Karpas-422 (cell line): ENCODE results near the gene PPA1. TPM values are rescaled to one million over a fixed set of nuclear protein-coding genes. Genes with fewer than 3 reads are reported as not detected.
"Not testable (repeated sequence)": the region's sequence is repeated elsewhere in the genome, so short reads cannot be mapped to it uniquely, and the experiment has no call there.

Source experiments
- DNase-seq: peaks from one replicate; pipeline ENCODE4 v3.0.0-alpha.2; 2015
- H2AFZ ChIP-seq: fragments of 200-600 bp; sonication (generic); 2 replicates; pipeline ENCODE4 v1.6.1; 2014; ENCODE audit warnings: antibody characterized with exemption, low read length, mixed read lengths
- H3K27ac ChIP-seq: fragments of 200-600 bp; sonication (generic); 2 replicates; pipeline ENCODE4 v1.5.1; 2014; ENCODE audit warnings: mild to moderate bottlenecking, low read length, moderate library complexity
- H3K27me3 ChIP-seq: fragments of 200-600 bp; sonication (generic); 2 replicates; pipeline ENCODE4 v1.6.1; 2014; ENCODE audit warnings: low read length, mixed read lengths
- H3K36me3 ChIP-seq: fragments of 200-600 bp; sonication (generic); 2 replicates; pipeline ENCODE4 v1.6.1; 2014; ENCODE audit warnings: low read length, mixed read lengths; ENCODE audit not compliant: insufficient read depth
- H3K4me1 ChIP-seq: fragments of 200-600 bp; sonication (generic); 2 replicates; pipeline ENCODE4 v1.6.1; 2014; ENCODE audit warnings: mild to moderate bottlenecking, low read length, mixed read lengths
- H3K4me2 ChIP-seq: fragments of 200-600 bp; sonication (generic); 2 replicates; pipeline ENCODE4 v1.6.1; 2014; ENCODE audit warnings: low read length, low read depth, mild to moderate bottlenecking; ENCODE audit not compliant: poor library complexity, severe bottlenecking
- H3K4me3 ChIP-seq: fragments of 200-600 bp; sonication (generic); 2 replicates; pipeline ENCODE4 v1.5.1; 2014; ENCODE audit warnings: mild to moderate bottlenecking, antibody characterized with exemption, low read length, mixed read lengths
- H3K79me2 ChIP-seq: fragments of 200-600 bp; sonication (generic); 2 replicates; pipeline ENCODE4 v1.6.1; 2014; ENCODE audit warnings: mild to moderate bottlenecking, low read length, mixed read lengths
- H3K9ac ChIP-seq: fragments of 200-600 bp; sonication (generic); 2 replicates; pipeline ENCODE4 v1.6.0; 2014; ENCODE audit warnings: low read length
- H3K9me2 ChIP-seq: fragments of 200-600 bp; sonication (generic), shearing (Covaris generic); replicated peaks from 2 replicates; pipeline ENCODE4 v1.6.0; 2014; ENCODE audit warnings: mild to moderate bottlenecking, low read length, moderate library complexity; ENCODE audit not compliant: insufficient read depth
- H3K9me3 ChIP-seq: fragments of 300-700, 200-600 bp; sonication (generic); 2 replicates; pipeline ENCODE4 v1.6.1; 2014; ENCODE audit warnings: low read length, mixed read lengths
- H4K20me1 ChIP-seq: fragments of 200-600 bp; sonication (generic); 2 replicates; pipeline ENCODE4 v1.6.1; 2014; ENCODE audit warnings: mild to moderate bottlenecking, antibody characterized with exemption, low read length, low read depth; ENCODE audit not compliant: insufficient read depth
- total RNA-seq: library from RNA; depleted of rRNA; stranded (reverse); fragments of >200 nt; shearing (Covaris generic); gene quantifications from 2 replicates; pipeline ENCODE4 v1.2.3, GENCODE V29; 2014; ENCODE audit warnings: low replicate concordance

Gene PPA1
- total RNA-seq, 1 experiment from 2014 or later, result 560 TPM

- H3K4me2 ChIP-seq, result no peak overlapping the region
- 0 out of 2 replicates have a peak, but pooled peaks cover 3% of the 10 kb centered on the region for H3K36me3 ChIP-seq
- H3K4me3 ChIP-seq, result no peak overlapping the region
- peaks cover 15% of the 10 kb centered on the region for H3K4me1 ChIP-seq
- H3K27ac ChIP-seq, result no peak overlapping the region
- no peak for DNase-seq
- H3K9me3 ChIP-seq, result peaks cover 11% of the 10 kb centered on the region
- no peak overlapping the region for H2AFZ ChIP-seq
- H3K9me2 ChIP-seq, result no peaks in the 10 kb centered on the region
- H4K20me1 ChIP-seq, result no peaks in the 10 kb centered on the region
- no peaks in the 10 kb centered on the region for H3K27me3 ChIP-seq
- no peak overlapping the region for H3K9ac ChIP-seq
- no peaks in the 10 kb centered on the region for H3K79me2 ChIP-seq
These were observed 27.0 kb upstream of the PPA1 start for GRCh38 chr10:70260259-70260658.

- Histone ChIP-seq H3K4me3 (no peak overlapping the region), H3K9ac (no peak overlapping the region), H3K79me2 (no peaks in the 10 kb centered on the region), H2AFZ (no peak overlapping the region), H3K36me3 (0 out of 2 replicates have a peak, but pooled peaks cover 3% of the 10 kb centered on the region), H3K4me1 (peaks cover 6% of the 10 kb centered on the region), H3K27me3 (no peaks in the 10 kb centered on the region), H3K9me3 (peaks cover 11% of the 10 kb centered on the region), H3K9me2 (no peaks in the 10 kb centered on the region), H4K20me1 (no peaks in the 10 kb centered on the region), H3K27ac (no peak overlapping the region), H3K4me2 (no peak overlapping the region)
- DNase-seq, result no peak
These were observed 25.0 kb upstream of the PPA1 start for GRCh38 chr10:70258216-70258615.

GRCh38 chr10:70257816-70258215, 24.6 kb upstream of the PPA1 start:
- H3K27ac ChIP-seq, H3K27me3 ChIP-seq, H4K20me1 ChIP-seq, H3K9me2 ChIP-seq, H3K9ac ChIP-seq, H3K79me2 ChIP-seq, H3K4me2 ChIP-seq, H3K4me1 ChIP-seq, H3K36me3 ChIP-seq, H2AFZ ChIP-seq, H3K4me3 ChIP-seq, DNase-seq: not testable (repeated sequence)
- peaks cover 11% of the 10 kb centered on the region for H3K9me3 ChIP-seq

GRCh38 chr10:70256463-70256862, 23.2 kb upstream of the PPA1 start:
- H4K20me1 ChIP-seq, result no peaks in the 10 kb centered on the region
- no peak overlapping the region for H2AFZ ChIP-seq
- no peak overlapping the region for H3K4me3 ChIP-seq
- no peak overlapping the region for H3K9ac ChIP-seq
- H3K9me3 ChIP-seq, result peaks cover 9% of the 10 kb centered on the region
- peaks cover 6% of the 10 kb centered on the region for H3K4me1 ChIP-seq
- no peaks in the 10 kb centered on the region for H3K27me3 ChIP-seq
- no peak overlapping the region for H3K27ac ChIP-seq
- H3K36me3 ChIP-seq, result 0 out of 2 replicates have a peak, but pooled peaks cover 3% of the 10 kb centered on the region
- no peak for DNase-seq
- no peak overlapping the region for H3K4me2 ChIP-seq
- H3K79me2 ChIP-seq, result no peaks in the 10 kb centered on the region
- H3K9me2 ChIP-seq, result no peaks in the 10 kb centered on the region

GRCh38 chr10:70255329-70256299, 22.4 kb upstream of the PPA1 start:
- no peak for DNase-seq
- H3K4me1 ChIP-seq, result peaks cover 6% of the 10 kb centered on the region
- no peak overlapping the region for H2AFZ ChIP-seq
- no peak overlapping the region for H3K27ac ChIP-seq
- no peak overlapping the region for H3K4me2 ChIP-seq
- H3K4me3 ChIP-seq, result no peak overlapping the region
- H3K36me3 ChIP-seq, result no peaks in the 10 kb centered on the region
- H4K20me1 ChIP-seq, result no peaks in the 10 kb centered on the region
- H3K9me2 ChIP-seq, result no peaks in the 10 kb centered on the region
- no peak overlapping the region for H3K9ac ChIP-seq
- H3K9me3 ChIP-seq, result peaks cover 2% of the 10 kb centered on the region
- H3K27me3 ChIP-seq, result no peaks in the 10 kb centered on the region
- no peaks in the 10 kb centered on the region for H3K79me2 ChIP-seq

GRCh38 chr10:70254778-70255328, 21.6 kb upstream of the PPA1 start:
- 0 out of 2 replicates have a peak, but pooled peaks cover 3% of the 10 kb centered on the region for H3K27me3 ChIP-seq
- H3K9me3 ChIP-seq, result no peaks in the 10 kb centered on the region
- H3K27ac ChIP-seq, result no peak overlapping the region
- no peak overlapping the region for H2AFZ ChIP-seq
- H3K79me2 ChIP-seq, result no peaks in the 10 kb centered on the region
- no peak overlapping the region for H3K4me2 ChIP-seq
- no peaks in the 10 kb centered on the region for H4K20me1 ChIP-seq
- H3K9me2 ChIP-seq, result no peaks in the 10 kb centered on the region
- no peak overlapping the region for H3K9ac ChIP-seq
- H3K4me3 ChIP-seq, result no peak overlapping the region
- H3K4me1 ChIP-seq, result peaks cover 6% of the 10 kb centered on the region
- DNase-seq, result no peak
- no peaks in the 10 kb centered on the region for H3K36me3 ChIP-seq

- Histone ChIP-seq H3K27ac (no peak overlapping the region), H3K4me3 (no peak overlapping the region), H3K4me2 (no peak overlapping the region), H3K9ac (no peak overlapping the region), H2AFZ (no peak overlapping the region), H3K79me2 (no peaks in the 10 kb centered on the region), H4K20me1 (no peaks in the 10 kb centered on the region), H3K36me3 (no peaks in the 10 kb centered on the region), H3K9me2 (no peaks in the 10 kb centered on the region), H3K4me1 (peaks cover 6% of the 10 kb centered on the region), H3K9me3 (no peaks in the 10 kb centered on the region), H3K27me3 (0 out of 2 replicates have a peak, but pooled peaks cover 3% of the 10 kb centered on the region)
- no peak for DNase-seq
These were observed 20.9 kb upstream of the PPA1 start for GRCh38 chr10:70253878-70254765.
